HCT116 (cell line): ENCODE data around the gene VAV2. TPM values are rescaled to one million over a fixed set of nuclear protein-coding genes. Genes with fewer than 3 reads are reported as not detected.

Experiments
- ATAC-seq: fragments of 200-7000 bp; cut with Tn5 transposase; 2 replicates; pipeline ENCODE4 v1.9.1; 2020; ENCODE audit warnings: mild to moderate bottlenecking, moderate library complexity
- BruUV-seq: library from RNA; stranded (reverse); fragments of 400-500 nt; replicated peaks from 2 replicates; lab custom pipeline; 2021; lab: Mats Ljungman, UMichigan
- CTCF ChIA-PET: fragments of 300-600 bp; sonication (Branson Sonifier 250); formaldehyde crosslinking; loops from one replicate; lab custom pipeline; 2021; ENCODE audit warnings: antibody characterized with exemption; lab: Charles Lee
- POLR2A ChIA-PET: fragments of 300-600, 350-600 bp; sonication (Branson Sonifier 250); formaldehyde crosslinking; loops from one replicate; lab custom pipeline; 2021; ENCODE audit warnings: antibody characterized with exemption; lab: Charles Lee
- RAD21 ChIA-PET, 2 experiments: fragments of 300-600 bp; sonication (Branson Sonifier 250); formaldehyde crosslinking; loops; one replicate each; lab custom pipeline; 2023; ENCODE audit warnings: low total read pairs in 2 of 2; ENCODE audit not compliant: uncharacterized antibody in 2 of 2, unreplicated experiment in 2 of 2, low non-redundant PET in 1 of 2; lab: Charles Lee
- DNase-seq: peaks from one replicate; pipeline ENCODE4 v3.0.0-alpha.2; 2010; ENCODE audit warnings: low read depth, low spot score
- H2AFZ ChIP-seq: fragments of 200-600 bp; shearing (Covaris generic), sonication (generic); 2 replicates; pipeline ENCODE4 v1.6.1; 2017; ENCODE audit warnings: low read depth, mixed run types, mixed read lengths, antibody characterized with exemption, low read length; ENCODE audit not compliant: poor library complexity, severe bottlenecking
- H3K27ac ChIP-seq: 2 replicates; pipeline ENCODE4 v1.5.1; 2012; ENCODE audit warnings: low read depth, low read length
- H3K27me3 ChIP-seq: fragments of 200-600 bp; sonication (generic); 2 replicates; pipeline ENCODE4 v1.6.1; 2016; ENCODE audit warnings: mixed run types, low read length, mixed read lengths; ENCODE audit not compliant: insufficient read depth
- H3K36me3 ChIP-seq, 2 experiments: fragments of 200-500 bp in 1 of 2; fragments of 200-600 bp in 1 of 2; sonication (Bioruptor generic) in 1 of 2; sonication (generic) in 1 of 2; 2 replicates each; pipeline versions ENCODE4 v1.5.1 to v1.6.1; 2014 to 2016; ENCODE audit warnings: low read length in 2 of 2, inconsistent platforms in 1 of 2, mixed read lengths in 1 of 2, mixed run types in 1 of 2; ENCODE audit not compliant: insufficient read depth in 2 of 2, control insufficient read depth in 1 of 2
- H3K4me1 ChIP-seq, 2 experiments: fragments of 200-600 bp in 1 of 2; sonication (generic) in 1 of 2; 2 replicates each; pipeline versions ENCODE4 v1.5.1 to v1.6.1; 2012 to 2017; ENCODE audit warnings: low read length in 2 of 2, inconsistent platforms in 1 of 2, mild to moderate bottlenecking in 1 of 2, mixed read lengths in 1 of 2, mixed run types in 1 of 2, moderate library complexity in 1 of 2; ENCODE audit not compliant: insufficient read depth in 2 of 2, control insufficient read depth in 1 of 2
- H3K4me2 ChIP-seq: fragments of 200-600 bp; sonication (generic); 2 replicates; pipeline ENCODE4 v1.6.1; 2017; ENCODE audit warnings: mixed run types, low read length, mixed read lengths
- H3K4me3 ChIP-seq, 2 experiments: fragments of 200-600 bp in 1 of 2; sonication (generic) in 1 of 2; replicated peaks in 1 of 2; 2 replicates each; pipeline ENCODE4 v1.5.1; 2011 to 2016; ENCODE audit warnings: low read length in 2 of 2, control low read depth in 1 of 2, low read depth in 1 of 2, mild to moderate bottlenecking in 1 of 2, mixed read lengths in 1 of 2, mixed run types in 1 of 2
- H3K79me2 ChIP-seq: fragments of 200-600 bp; sonication (generic); 2 replicates; pipeline ENCODE4 v1.6.1; 2017; ENCODE audit warnings: mild to moderate bottlenecking, mixed run types, low read length, moderate library complexity, mixed read lengths; ENCODE audit not compliant: insufficient read depth
- H3K9ac ChIP-seq: fragments of 200-600 bp; sonication (generic); 2 replicates; pipeline ENCODE4 v1.6.1; 2016; ENCODE audit warnings: low read length, mixed read lengths
- H3K9me2 ChIP-seq: fragments of 200-600 bp; sonication (generic), shearing (Covaris generic); 2 replicates; pipeline ENCODE4 v1.6.1; 2017; ENCODE audit warnings: mixed run types, mild to moderate bottlenecking, moderate library complexity; ENCODE audit not compliant: insufficient read depth
- H3K9me3 ChIP-seq, 2 experiments: fragments of 200-500 bp in 1 of 2; fragments of 200-600 bp in 1 of 2; sonication (Bioruptor generic) in 1 of 2; sonication (generic) in 1 of 2; 2 replicates each; pipeline ENCODE4 v1.6.1; 2014 to 2017; ENCODE audit warnings: low read length in 2 of 2, mixed read lengths in 2 of 2, inconsistent platforms in 1 of 2, low read depth in 1 of 2, mild to moderate bottlenecking in 1 of 2, mixed run types in 1 of 2, moderate library complexity in 1 of 2; ENCODE audit not compliant: control insufficient read depth in 1 of 2, insufficient read depth in 1 of 2
- H4K20me1 ChIP-seq: fragments of 200-600 bp; sonication (generic), shearing (Covaris generic); 2 replicates; pipeline ENCODE4 v1.6.1; 2017; ENCODE audit warnings: mixed run types, mild to moderate bottlenecking, moderate library complexity; ENCODE audit not compliant: insufficient read depth
- ATF3 ChIP-seq: IDR thresholded peaks from 2 replicates; pipeline ENCODE4 v1.6.1; 2012
- CBX3 ChIP-seq: IDR thresholded peaks from 2 replicates; pipeline ENCODE4 v1.6.1; 2012; ENCODE audit warnings: low read depth
- CTCF ChIP-seq, 3 experiments: fragments of 200-600 bp in 1 of 3; sonication (generic) in 1 of 3; IDR thresholded peaks in 2 of 3; conservative IDR thresholded peaks in 1 of 3; 2 replicates each; pipeline ENCODE4 v1.5.1; 2012 to 2017; ENCODE audit warnings: low read depth in 2 of 3, low read length in 2 of 3, antibody characterized with exemption in 1 of 3, borderline replicate concordance in 1 of 3, control low read depth in 1 of 3, mild to moderate bottlenecking in 1 of 3, mixed read lengths in 1 of 3, mixed run types in 1 of 3, moderate library complexity in 1 of 3; ENCODE audit not compliant: insufficient read depth in 1 of 3
- EGR1 ChIP-seq: IDR thresholded peaks from 2 replicates; pipeline ENCODE4 v1.6.1; 2012; ENCODE audit warnings: low read depth
- ELF1 ChIP-seq: IDR thresholded peaks from 2 replicates; pipeline ENCODE4 v1.6.1; 2012; ENCODE audit warnings: low read depth, borderline replicate concordance
- EZH2phosphoT487 ChIP-seq: fragments of 200-600 bp; IDR thresholded peaks from 2 replicates; pipeline ENCODE4 v1.6.1; 2018; ENCODE audit warnings: antibody characterized with exemption, borderline replicate concordance
- FOSL1 ChIP-seq: IDR thresholded peaks from 2 replicates; pipeline ENCODE4 v1.6.1; 2012; ENCODE audit warnings: low read depth
- JUND ChIP-seq: IDR thresholded peaks from 2 replicates; pipeline ENCODE4 v1.6.1; 2012
- MAX ChIP-seq: IDR thresholded peaks from 2 replicates; pipeline ENCODE4 v1.6.1; 2012
- POLR2A ChIP-seq: IDR thresholded peaks from 2 replicates; pipeline ENCODE4 v1.7.0; 2011; ENCODE audit warnings: borderline replicate concordance; ENCODE audit not compliant: insufficient read depth, insufficient read length; ENCODE audit errors: extremely low read depth
- POLR2AphosphoS5 ChIP-seq: IDR thresholded peaks from 2 replicates; pipeline ENCODE4 v1.6.1; 2011; ENCODE audit warnings: mild to moderate bottlenecking, low read depth, low read length, moderate library complexity
- RAD21 ChIP-seq: IDR thresholded peaks from 2 replicates; pipeline ENCODE4 v1.6.1; 2012; ENCODE audit warnings: low read depth, mild to moderate bottlenecking
- SIN3A ChIP-seq: IDR thresholded peaks from 2 replicates; pipeline ENCODE4 v1.6.1; 2012; ENCODE audit warnings: low read depth
- SP1 ChIP-seq: IDR thresholded peaks from 2 replicates; pipeline ENCODE4 v1.6.1; 2012; ENCODE audit warnings: low read depth
- SRF ChIP-seq: IDR thresholded peaks from 2 replicates; pipeline ENCODE4 v1.6.1; 2012; ENCODE audit warnings: low read depth
- TCF7L2 ChIP-seq: IDR thresholded peaks from 2 replicates; pipeline ENCODE4 v1.7.0; 2011; ENCODE audit warnings: borderline replicate concordance, inconsistent platforms; ENCODE audit not compliant: insufficient read depth, insufficient read length; ENCODE audit errors: extremely low read depth
- YY1 ChIP-seq: IDR thresholded peaks from 2 replicates; pipeline ENCODE4 v1.6.1; 2011; ENCODE audit warnings: low read length, low read depth, moderate library complexity, mild to moderate bottlenecking; ENCODE audit not compliant: insufficient replicate concordance; ENCODE audit errors: extremely low read depth
- ZBTB33 ChIP-seq: IDR thresholded peaks from 2 replicates; pipeline ENCODE4 v1.6.1; 2011; ENCODE audit warnings: mild to moderate bottlenecking, low read length, moderate library complexity; ENCODE audit not compliant: insufficient replicate concordance; ENCODE audit errors: extremely low read depth
- ZFX ChIP-seq: fragments of 450-650 bp; IDR thresholded peaks from 2 replicates; pipeline ENCODE4 v1.6.1; 2017
- intact Hi-C: fragments of 100-400 bp; cut with micrococcal nuclease; formaldehyde crosslinking; loops from 2 replicates; pipeline ENCODE4 v1.10.0; 2022
- total RNA-seq: library from RNA; stranded (reverse); gene quantifications from one replicate; pipeline ENCODE4 v1.2.1, GENCODE V29; 2021; ENCODE audit not compliant: unreplicated experiment

The VAV2 gene
- total RNA-seq, 1 experiment from 2014 or later: 33.2 TPM

- Histone ChIP-seq H3K4me3 (no peak overlapping the region), H3K79me2 (peaks cover 23% of the 10 kb centered on the region; the same call in 1 of the 2 replicates), H3K27me3 (no peaks in the 10 kb centered on the region), H3K9me3 (no peaks in the 10 kb centered on the region), H3K27ac (no peak overlapping the region)
- ATAC-seq (no peak), DNase-seq (no peak)
- no TSS peak for BruUV-seq
- RAD21 ChIA-PET: no interaction called here
- no peak for TF ChIP-seq POLR2AphosphoS5
- TF ChIP-seq ZFX: no peak
- TF ChIP-seq EZH2phosphoT487: no peak
- no peak for TF ChIP-seq CBX3
- TF ChIP-seq YY1: no peak
- no peak for TF ChIP-seq RAD21
- no peak for TF ChIP-seq CTCF (IDR thresholded peaks at IDR 0.05 in 2 of 3, conservative IDR thresholded peaks at IDR 0.05 in 1 of 3; ENCODE audit: borderline replicate concordance in 1 of 3, insufficient read depth in 1 of 3, low read depth in 2 of 3, low read length in 2 of 3)
- no peak for TF ChIP-seq SIN3A
- TF ChIP-seq POLR2A: no peak
- no peak for TF ChIP-seq TCF7L2
- TF ChIP-seq ATF3: no peak
- no peak for TF ChIP-seq MAX
- TF ChIP-seq EGR1: no peak
- no peak for TF ChIP-seq SRF
- TF ChIP-seq ZBTB33: no peak
- TF ChIP-seq ELF1: no peak
- TF ChIP-seq FOSL1: no peak
- no peak for TF ChIP-seq JUND
- no peak for TF ChIP-seq SP1
- TF ChIP-seq, all 23 proteins: peak for 0
- POLR2A ChIA-PET: no interaction called here
- no peaks in the 10 kb centered on the region; a peak in 1 of 4 replicates for H3K4me1 ChIP-seq
- no peaks in the 10 kb centered on the region for H4K20me1 ChIP-seq
- CTCF ChIA-PET: no interaction called here
- no peaks in the 10 kb centered on the region for H3K36me3 ChIP-seq
- intact Hi-C loops: no loop called here
- H3K4me2 ChIP-seq: no peak overlapping the region
- H2AFZ ChIP-seq: no peak overlapping the region
- no peaks in the 10 kb centered on the region for H3K9me2 ChIP-seq
- no peak overlapping the region for H3K9ac ChIP-seq
Measured at GRCh38 chr9:133916159-133916541, 76.0 kb downstream of the VAV2 start.
